Measurements from ENCODE around the gene GGT6.

GGT6 gene

GRCh38 chr17:4532860-4533522, 27.4 kb downstream of the GGT6 start:
- H3K4me3 Mint-ChIP-seq = no peak overlapping the region
- peaks cover 18% of the 10 kb centered on the region for H3K27me3 Mint-ChIP-seq
- DNase-seq = no peak
- H3K9me3 Mint-ChIP-seq = no peaks in the 10 kb centered on the region
- ATAC-seq = peak; percentile 13
- H3K4me1 Mint-ChIP-seq = peaks cover 38% of the 10 kb centered on the region
- H3K27ac Mint-ChIP-seq = no peak overlapping the region

GRCh38 chr17:4531988-4532736, 28.2 kb downstream of the GGT6 start:
- Mint-ChIP-seq H3K27ac (peak overlapping the region; percentile 15 to 24), H3K4me1 (peaks cover 32% of the 10 kb centered on the region), H3K9me3 (no peaks in the 10 kb centered on the region)

GRCh38 chr17:4530799-4531730, 29.3 kb downstream of the GGT6 start:
- H3K9me3 Mint-ChIP-seq = no peaks in the 10 kb centered on the region
- DNase-seq = no peak

More at GRCh38 chr17:4531988-4532736, 28.2 kb downstream of the GGT6 start:
- no peak for DNase-seq
- Mint-ChIP-seq H3K4me3 (no peak overlapping the region), H3K27me3 (peaks cover 24% of the 10 kb centered on the region)
- no peak for ATAC-seq

DNA sequence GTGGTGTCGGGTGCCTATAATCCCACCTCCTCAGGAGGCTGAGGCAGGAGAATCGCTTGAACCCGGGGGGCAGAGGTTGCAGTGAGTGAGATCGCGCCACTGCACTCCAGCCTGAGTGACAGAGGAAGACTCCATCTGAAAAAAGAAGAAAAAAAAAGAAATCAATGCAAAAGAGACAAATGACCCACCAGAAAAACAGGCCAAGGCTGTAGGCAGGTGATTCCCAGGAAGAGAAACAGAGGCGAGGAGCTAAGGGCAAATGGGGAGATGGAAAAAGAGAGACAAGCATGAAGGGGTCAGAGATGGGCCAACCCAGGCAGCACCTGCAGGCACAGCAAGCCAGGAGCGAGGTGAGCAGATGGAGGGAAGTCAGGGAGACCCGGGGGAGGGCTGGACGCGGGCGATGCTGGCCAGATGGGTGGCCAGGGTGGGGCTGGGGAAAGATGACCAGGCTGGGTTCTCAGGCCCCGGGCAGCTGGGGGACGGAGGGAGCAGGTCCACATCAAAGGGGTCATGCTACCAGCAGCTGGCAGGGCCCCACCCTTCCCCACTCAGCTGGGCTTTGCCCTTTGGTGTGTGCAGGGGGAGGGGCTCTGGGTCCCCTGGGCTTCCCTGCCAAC, 30.7 kb downstream of the GGT6 start:
- H3K9me3 Mint-ChIP-seq = no peaks in the 10 kb centered on the region
- peaks cover 39% of the 10 kb centered on the region for H3K27me3 Mint-ChIP-seq
- DNase-seq = no peak
- H3K4me1 Mint-ChIP-seq = peaks cover 17% of the 10 kb centered on the region
- H3K4me3 Mint-ChIP-seq = no peak overlapping the region
- ATAC-seq = no peak
- peak overlapping the region; percentile 57 to 70 for H3K27ac Mint-ChIP-seq

More at GRCh38 chr17:4530799-4531730, 29.3 kb downstream of the GGT6 start:
- peaks cover 23% of the 10 kb centered on the region for H3K4me1 Mint-ChIP-seq
- H3K27me3 Mint-ChIP-seq = peaks cover 34% of the 10 kb centered on the region
- no peak overlapping the region for H3K27ac Mint-ChIP-seq
- H3K4me3 Mint-ChIP-seq = no peak overlapping the region
- no peak for ATAC-seq

DNA sequence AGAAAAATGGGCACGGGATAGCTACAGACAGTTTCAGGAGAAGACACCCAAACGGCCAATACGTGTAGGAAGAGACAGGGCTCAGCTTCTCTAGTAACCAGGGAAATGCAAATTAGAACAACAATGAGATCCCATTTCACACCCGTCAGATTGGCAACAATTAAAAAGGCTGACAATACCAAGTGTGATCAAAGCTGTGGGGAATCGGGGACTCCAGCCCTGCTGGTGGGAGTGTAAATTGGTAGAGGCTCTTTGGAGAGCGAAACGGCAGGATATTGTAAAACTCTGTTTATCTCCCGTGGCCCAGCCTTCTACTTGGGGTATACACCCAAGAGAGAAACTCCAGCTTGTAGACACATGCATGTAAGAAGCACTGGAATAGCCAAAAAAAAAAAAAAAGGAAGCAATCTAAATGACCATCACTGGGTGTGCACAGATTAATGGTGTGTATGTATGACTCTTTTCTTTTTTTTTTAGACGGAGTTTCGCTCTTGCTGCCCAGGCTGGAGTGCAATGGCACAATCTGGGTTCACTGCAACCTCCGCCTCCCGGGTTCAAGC, 32.7 kb downstream of the GGT6 start:
- H3K4me3 Mint-ChIP-seq = no peak overlapping the region
- no peaks in the 10 kb centered on the region for H3K9me3 Mint-ChIP-seq
- H3K27me3 Mint-ChIP-seq = peaks cover 30% of the 10 kb centered on the region
- ATAC-seq (no peak), DNase-seq (no peak)
- H3K27ac Mint-ChIP-seq = no peak overlapping the region
- no peaks in the 10 kb centered on the region for H3K4me1 Mint-ChIP-seq

GRCh38 chr17:4527134-4527533, 33.2 kb downstream of the GGT6 start:
- no peak overlapping the region for H3K27ac Mint-ChIP-seq
- H3K27me3 Mint-ChIP-seq = peaks cover 27% of the 10 kb centered on the region
- ATAC-seq (no peak), DNase-seq (no peak)
- no peaks in the 10 kb centered on the region for H3K9me3 Mint-ChIP-seq
- no peaks in the 10 kb centered on the region for H3K4me1 Mint-ChIP-seq
- H3K4me3 Mint-ChIP-seq = no peak overlapping the region

DNA sequence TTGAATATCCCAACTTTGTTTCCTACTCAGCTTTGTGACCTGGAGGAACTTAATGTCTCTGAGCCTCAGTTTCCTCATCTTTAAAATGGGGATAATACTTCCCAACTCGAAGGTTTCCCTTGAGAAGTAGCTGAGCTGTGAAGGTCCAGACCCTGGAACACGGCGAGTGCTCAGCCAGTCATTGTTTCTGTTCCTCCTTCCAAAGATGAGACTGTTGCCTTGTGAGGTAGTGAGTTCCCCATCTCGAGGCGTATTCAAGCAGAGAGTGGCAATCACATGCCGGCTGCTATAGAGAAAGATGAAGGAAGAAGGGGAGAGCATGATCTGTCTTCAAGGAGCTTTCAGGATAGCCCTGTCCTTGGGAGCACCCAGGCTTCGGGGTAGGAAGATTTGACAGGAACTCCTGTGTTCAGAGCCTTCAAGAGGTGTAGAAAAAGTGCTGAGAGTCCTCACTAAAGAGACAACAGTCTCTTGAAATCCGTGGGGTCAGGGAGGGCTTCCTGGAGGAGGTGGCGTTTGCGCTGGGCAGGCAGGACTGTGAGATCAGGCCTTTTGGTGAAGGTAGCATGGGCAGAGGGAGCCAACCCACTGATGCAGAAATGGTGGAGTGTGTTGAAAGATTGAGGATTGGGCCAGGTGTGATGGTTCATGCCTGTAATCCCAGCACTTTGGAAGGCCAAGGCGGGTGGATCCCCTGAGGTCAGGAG, 34.5 kb downstream of the GGT6 start:
- no peak overlapping the region for H3K27ac Mint-ChIP-seq
- H3K4me1 Mint-ChIP-seq = no peaks in the 10 kb centered on the region
- DNase-seq (no peak), ATAC-seq (no peak)
- H3K4me3 Mint-ChIP-seq = no peak overlapping the region
- H3K27me3 Mint-ChIP-seq = peaks cover 21% of the 10 kb centered on the region
- no peaks in the 10 kb centered on the region for H3K9me3 Mint-ChIP-seq

GRCh38 chr17:4523946-4524345, 36.4 kb downstream of the GGT6 start:
- H3K9me3 Mint-ChIP-seq = no peaks in the 10 kb centered on the region
- DNase-seq (no peak), ATAC-seq (no peak)
- no peaks in the 10 kb centered on the region for H3K4me1 Mint-ChIP-seq
- no peak overlapping the region for H3K4me3 Mint-ChIP-seq
- peaks cover 21% of the 10 kb centered on the region for H3K27me3 Mint-ChIP-seq
- no peak overlapping the region for H3K27ac Mint-ChIP-seq

- H3K27me3 Mint-ChIP-seq = peaks cover 20% of the 10 kb centered on the region
- no peaks in the 10 kb centered on the region for H3K9me3 Mint-ChIP-seq
- no peaks in the 10 kb centered on the region for H3K4me1 Mint-ChIP-seq
- peak overlapping the region in 1 of 2 donors; percentile 56 for H3K27ac Mint-ChIP-seq
- no peak for ATAC-seq
- DNase-seq = no peak
- no peak overlapping the region for H3K4me3 Mint-ChIP-seq
Measured at GRCh38 chr17:4522661-4523060, 37.7 kb downstream of the GGT6 start.

- peak overlapping the region in 1 of 2 donors; percentile 83 for H3K27ac Mint-ChIP-seq
- no peaks in the 10 kb centered on the region for H3K4me1 Mint-ChIP-seq
- H3K27me3 Mint-ChIP-seq = peaks cover 4% of the 10 kb centered on the region
- H3K4me3 Mint-ChIP-seq = no peak overlapping the region
- DNase-seq = no peak
- no peaks in the 10 kb centered on the region for H3K9me3 Mint-ChIP-seq
- ATAC-seq = no peak
Measured at GRCh38 chr17:4520894-4521600, 39.3 kb downstream of the GGT6 start.

- ATAC-seq (no peak), DNase-seq (no peak)
- H3K4me3 Mint-ChIP-seq = no peak overlapping the region
- H3K9me3 Mint-ChIP-seq = no peaks in the 10 kb centered on the region
- H3K4me1 Mint-ChIP-seq = no peaks in the 10 kb centered on the region
- no peaks in the 10 kb centered on the region for H3K27me3 Mint-ChIP-seq
- peak overlapping the region; percentile 23 to 75 for H3K27ac Mint-ChIP-seq
Measured at GRCh38 chr17:4520060-4520893, 40.1 kb downstream of the GGT6 start.

DNA sequence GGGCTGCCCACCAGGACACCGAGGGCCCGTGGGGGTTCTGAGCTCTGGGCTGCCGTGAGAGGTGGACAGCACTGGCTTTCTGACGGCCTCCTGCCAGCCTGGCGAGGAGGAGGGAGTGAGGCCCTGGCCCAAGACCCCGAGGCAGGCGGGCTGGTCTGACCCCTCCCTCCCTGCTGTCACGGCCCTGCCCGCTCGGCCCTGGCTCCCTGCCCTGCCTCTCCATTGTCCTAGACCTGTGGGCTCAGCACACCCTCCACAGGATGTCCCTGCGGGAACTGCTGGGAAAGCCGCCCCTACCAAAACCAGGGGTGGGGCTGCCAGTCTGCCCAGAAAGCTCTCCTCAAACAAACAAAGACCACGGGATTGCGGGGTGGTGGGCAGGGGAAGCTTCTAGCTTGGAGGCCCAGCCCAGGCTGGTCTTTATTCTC, 41.0 kb downstream of the GGT6 start:
- Mint-ChIP-seq H3K4me1 (no peaks in the 10 kb centered on the region), H3K27ac (peak overlapping the region in 1 of 2 donors; percentile 88), H3K9me3 (no peaks in the 10 kb centered on the region), H3K4me3 (no peak overlapping the region), H3K27me3 (no peaks in the 10 kb centered on the region)
- DNase-seq (no peak), ATAC-seq (no peak)

GRCh38 chr17:4518901-4519300, 41.5 kb downstream of the GGT6 start:
- ATAC-seq (no peak), DNase-seq (no peak)
- no peak overlapping the region for H3K27ac Mint-ChIP-seq
- H3K9me3 Mint-ChIP-seq = no peaks in the 10 kb centered on the region
- H3K27me3 Mint-ChIP-seq = no peaks in the 10 kb centered on the region
- H3K4me3 Mint-ChIP-seq = no peak overlapping the region
- no peaks in the 10 kb centered on the region for H3K4me1 Mint-ChIP-seq

Measured in stimulated activated naive CD8-positive, alpha-beta T cell treated with anti-CD3 and anti-CD28 coated beads, Interleukin-15, amount 100 ng/mL, for 72 hours (primary cell).